C4-2B (cell line): Measurements from ENCODE around the gene SCN9A.
A peak's percentile ranks its signal among the peaks of the same experiment; 100 is the strongest.

Experiments
- CTCF ChIP-seq: fragments of 450-650 bp; conservative IDR thresholded peaks from 2 replicates; pipeline ENCODE4 v1.5.1; 2017; ENCODE audit warnings: mild to moderate bottlenecking
- ZFX ChIP-seq: fragments of 450-650 bp; IDR thresholded peaks from 2 replicates; pipeline ENCODE4 v1.6.1; 2017

GRCh38 chr2:166384774-166385173 is 9.0 kb upstream of the SCN9A start:
- TF ChIP-seq CTCF (peak; percentile 64), ZFX (no peak)
